Effector memory CD4-positive, alpha-beta T cell (primary cell): Measurements from ENCODE around the gene ANO6.
"Not testable (repeated sequence)": the region's sequence is repeated elsewhere in the genome, so short reads cannot be mapped to it uniquely, and the experiment has no call there.

Experiments used
- DNase-seq, 3 donors: peaks; one replicate each; pipeline ENCODE4 v3.0.0-alpha.2; 2020
- H3K27ac ChIP-seq: 2 replicates; pipeline ENCODE4 v1.7.0; 2013; ENCODE audit warnings: mild to moderate bottlenecking, low read length, moderate library complexity; ENCODE audit not compliant: insufficient read depth, poor library complexity, severe bottlenecking
- H3K27me3 ChIP-seq: replicated peaks from 2 replicates; pipeline ENCODE4 v1.7.0; 2013; ENCODE audit warnings: mild to moderate bottlenecking, low read length; ENCODE audit not compliant: insufficient read depth, control insufficient read depth, poor library complexity, severe bottlenecking
- H3K36me3 ChIP-seq: 2 replicates; pipeline ENCODE4 v1.7.0; 2013; ENCODE audit warnings: mild to moderate bottlenecking, low read length, moderate library complexity; ENCODE audit not compliant: control insufficient read depth, insufficient read depth
- H3K4me1 ChIP-seq: 2 replicates; pipeline ENCODE4 v1.7.0; 2013; ENCODE audit warnings: low read length, mild to moderate bottlenecking; ENCODE audit not compliant: control insufficient read depth, insufficient read depth, poor library complexity, severe bottlenecking
- H3K4me3 ChIP-seq: 2 replicates; pipeline ENCODE4 v1.7.0; 2013; ENCODE audit warnings: low read length, low read depth, mild to moderate bottlenecking; ENCODE audit not compliant: insufficient read depth, poor library complexity, severe bottlenecking
- H3K9me3 ChIP-seq: 2 replicates; pipeline ENCODE4 v1.7.0; 2013; ENCODE audit warnings: mild to moderate bottlenecking, low read length, moderate library complexity; ENCODE audit not compliant: control insufficient read depth

The ANO6 gene

DNA sequence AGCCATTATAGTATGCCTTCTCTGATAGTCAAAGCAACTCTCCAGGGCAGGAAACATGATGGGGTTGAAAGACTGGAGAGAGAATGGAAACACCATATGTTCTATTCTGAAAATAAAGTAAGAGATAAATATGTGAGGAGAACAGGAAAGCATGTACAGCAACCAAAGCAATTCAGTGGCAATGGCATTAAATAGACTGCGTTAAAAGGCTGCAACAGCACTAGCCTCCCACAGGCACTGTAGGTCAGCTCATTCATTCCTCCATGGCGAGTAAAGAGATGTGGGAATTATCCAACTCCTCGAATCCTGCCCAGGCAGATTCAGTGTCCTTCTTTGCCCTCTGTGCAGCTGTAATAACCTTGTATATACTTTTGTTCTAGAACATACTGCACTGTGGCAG, 43.8 kb downstream of the ANO6 start:
- Histone ChIP-seq H3K9me3 (no peaks in the 10 kb centered on the region), H3K27me3 (no peaks in the 10 kb centered on the region), H3K27ac (no peak overlapping the region), H3K36me3 (no peaks in the 10 kb centered on the region), H3K4me1 (no peaks in the 10 kb centered on the region), H3K4me3 (no peak overlapping the region)
- no peak for DNase-seq

DNA sequence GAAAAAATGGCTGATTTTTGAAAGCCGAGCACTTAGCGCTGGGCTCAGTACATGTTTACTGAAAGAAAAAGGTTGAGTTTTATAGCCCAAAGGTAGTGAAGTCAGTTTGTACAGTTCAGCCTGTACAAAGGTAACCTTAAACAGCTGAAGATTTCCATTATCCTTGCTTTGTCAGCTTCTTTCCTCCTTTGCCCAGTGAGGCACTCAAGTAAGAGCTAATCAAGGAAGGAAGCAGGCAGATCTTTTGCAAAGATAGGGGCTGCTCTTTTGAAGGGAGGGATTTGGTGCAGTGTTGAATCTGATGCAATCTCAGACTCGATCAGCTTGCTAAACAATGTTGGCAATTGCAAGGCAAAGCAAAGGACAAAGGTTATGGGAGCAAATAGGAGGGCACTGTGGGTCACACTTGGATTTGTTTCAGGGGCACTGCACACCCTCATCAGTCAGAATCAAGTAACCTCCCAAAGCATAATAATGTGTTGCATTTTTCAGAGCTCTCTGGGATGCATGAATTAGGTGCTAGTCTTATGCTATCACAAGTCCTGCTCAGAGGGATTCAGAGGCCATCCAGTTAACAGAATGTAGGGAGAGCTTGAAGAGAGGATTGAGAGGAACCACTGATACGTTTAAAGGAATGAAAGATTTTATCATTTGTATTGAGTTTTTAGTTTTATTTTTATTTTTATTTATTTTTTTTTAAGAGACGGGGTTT, 44.4 kb downstream of the ANO6 start:
- Histone ChIP-seq H3K4me1 (no peaks in the 10 kb centered on the region), H3K9me3 (no peaks in the 10 kb centered on the region), H3K27me3 (no peaks in the 10 kb centered on the region), H3K4me3 (no peak overlapping the region), H3K36me3 (no peaks in the 10 kb centered on the region), H3K27ac (no peak overlapping the region)
- no peak for DNase-seq

DNA sequence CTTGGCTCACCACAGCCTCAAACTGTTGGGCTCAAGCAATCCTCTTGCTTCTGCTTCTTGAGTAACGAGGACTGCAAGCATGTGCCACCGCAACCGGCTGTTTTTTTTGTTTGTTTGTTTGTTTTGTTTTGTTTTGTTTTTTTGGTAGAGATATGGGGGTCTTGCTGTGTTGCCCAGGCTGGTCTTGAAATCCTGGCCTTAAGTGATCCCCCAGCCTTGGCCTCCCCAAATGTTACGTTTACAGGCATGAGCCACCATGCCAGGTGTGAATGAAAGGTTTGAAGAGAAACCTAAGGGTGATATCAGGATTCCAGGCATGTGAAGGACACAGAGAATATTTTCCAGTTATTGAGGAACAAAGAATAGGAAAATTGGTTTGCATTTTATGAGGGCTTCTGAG, 45.0 kb downstream of the ANO6 start:
- Histone ChIP-seq H3K4me1 (no peaks in the 10 kb centered on the region), H3K9me3 (no peaks in the 10 kb centered on the region), H3K27me3 (no peaks in the 10 kb centered on the region), H3K4me3 (no peak overlapping the region), H3K27ac (no peak overlapping the region), H3K36me3 (no peaks in the 10 kb centered on the region)
- no peak for DNase-seq

DNA sequence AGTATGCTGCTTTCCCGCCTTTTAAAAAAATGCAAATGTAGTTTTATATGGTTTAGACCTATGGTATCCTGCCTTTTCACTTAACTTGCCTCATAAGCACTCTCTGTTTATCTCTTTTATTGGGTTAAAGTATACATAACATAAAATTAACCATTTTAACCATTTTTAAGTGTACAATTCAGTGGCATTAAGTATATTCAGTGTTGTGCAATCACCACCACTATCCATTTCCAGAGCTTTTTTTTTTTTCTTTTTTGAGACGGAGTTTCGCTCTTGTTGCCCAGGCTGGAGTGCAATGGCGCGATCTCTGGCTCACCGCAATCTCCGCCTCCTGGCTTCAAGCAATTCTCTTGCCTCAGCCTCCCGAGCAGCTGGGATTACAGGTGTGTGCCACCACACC, 46.3 kb downstream of the ANO6 start:
- DNase-seq, H3K27ac ChIP-seq, H3K27me3 ChIP-seq, H3K9me3 ChIP-seq, H3K4me1 ChIP-seq, H3K36me3 ChIP-seq, H3K4me3 ChIP-seq: not testable (repeated sequence)

DNA sequence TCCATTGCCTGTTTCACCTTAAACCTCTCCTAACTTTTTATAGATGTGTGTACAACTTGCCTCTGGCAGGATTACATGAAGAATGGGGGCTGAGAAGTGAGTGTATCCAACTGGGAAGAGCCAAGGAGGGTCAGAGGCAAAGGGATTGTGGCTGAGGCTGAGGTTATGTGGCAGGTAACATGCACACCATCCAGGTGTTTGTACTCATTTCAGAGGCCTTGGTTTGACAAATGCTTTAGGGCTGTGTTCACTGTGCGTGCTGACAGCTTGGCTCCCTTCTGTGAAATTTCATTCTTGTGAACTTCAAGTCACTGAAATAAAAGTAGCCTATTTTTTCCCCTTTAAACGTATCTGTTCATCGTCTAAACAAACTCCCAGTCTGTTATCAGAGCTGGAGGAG, 47.7 kb downstream of the ANO6 start:
- H3K4me3 ChIP-seq: no peak overlapping the region

DNA sequence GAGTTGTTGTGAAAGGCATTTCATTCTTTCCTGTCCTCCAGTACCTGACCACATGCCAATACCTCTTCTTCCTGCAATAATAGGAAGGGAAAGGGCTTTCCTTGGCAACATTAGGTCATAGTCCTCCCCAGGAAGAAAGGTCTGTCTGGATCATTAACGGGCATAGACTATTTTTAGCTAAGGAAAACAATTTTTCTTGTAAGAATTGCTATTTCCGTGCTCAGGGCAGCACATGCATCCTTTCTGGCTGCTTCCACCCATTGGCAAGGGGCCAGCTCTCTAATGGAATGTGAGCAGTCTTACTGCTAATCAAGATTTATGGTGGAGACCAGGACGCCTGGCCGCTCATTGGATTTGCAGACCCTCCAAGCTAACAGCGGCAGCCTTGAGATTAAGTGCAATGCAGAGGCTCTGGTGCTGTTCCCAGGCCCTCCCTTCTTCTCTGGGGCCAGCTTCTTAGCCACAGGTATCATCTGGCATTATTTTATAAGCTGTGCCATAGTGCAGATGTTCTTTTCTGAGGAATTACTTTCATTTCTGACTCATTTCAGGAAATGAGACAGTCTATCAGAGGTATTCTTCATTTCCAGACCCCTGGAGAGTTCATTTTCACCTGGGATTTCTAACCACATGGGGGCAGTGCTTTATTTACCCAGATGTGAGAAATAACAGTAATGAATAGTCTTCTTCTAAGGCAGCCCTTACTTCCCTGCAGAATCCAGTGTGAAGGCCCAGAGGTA, 52.9 kb downstream of the ANO6 start:
- Histone ChIP-seq H3K9me3 (no peaks in the 10 kb centered on the region), H3K36me3 (no peaks in the 10 kb centered on the region), H3K4me3 (no peak overlapping the region), H3K27me3 (no peaks in the 10 kb centered on the region), H3K4me1 (no peaks in the 10 kb centered on the region), H3K27ac (no peak overlapping the region)
- DNase-seq: no peak

More for the DNA sequence above, 47.7 kb downstream of the ANO6 start:
- Histone ChIP-seq H3K9me3 (no peaks in the 10 kb centered on the region), H3K27me3 (no peaks in the 10 kb centered on the region), H3K4me1 (no peaks in the 10 kb centered on the region), H3K27ac (no peak overlapping the region), H3K36me3 (no peaks in the 10 kb centered on the region)
- DNase-seq: no peak

DNA sequence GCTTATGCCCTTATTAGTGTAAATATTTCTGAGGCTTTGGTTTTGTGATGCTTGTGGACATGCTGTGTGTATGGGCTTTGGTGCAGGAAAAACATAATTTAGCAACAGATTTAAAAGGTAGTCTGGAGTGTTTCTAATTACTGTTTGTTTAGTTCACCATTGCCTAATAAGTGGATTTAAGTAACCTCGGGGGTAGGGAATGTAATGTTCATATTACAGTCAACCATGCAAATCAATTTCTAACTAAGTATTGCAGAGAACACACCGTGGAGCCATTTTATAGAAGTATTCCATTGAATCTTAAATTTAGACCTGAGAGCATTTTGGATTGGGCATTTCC, 53.5 kb downstream of the ANO6 start:
- Histone ChIP-seq H3K4me1 (no peaks in the 10 kb centered on the region), H3K27ac (no peak overlapping the region), H3K36me3 (no peaks in the 10 kb centered on the region), H3K9me3 (no peaks in the 10 kb centered on the region), H3K4me3 (no peak overlapping the region), H3K27me3 (no peaks in the 10 kb centered on the region)
- no peak for DNase-seq

DNA sequence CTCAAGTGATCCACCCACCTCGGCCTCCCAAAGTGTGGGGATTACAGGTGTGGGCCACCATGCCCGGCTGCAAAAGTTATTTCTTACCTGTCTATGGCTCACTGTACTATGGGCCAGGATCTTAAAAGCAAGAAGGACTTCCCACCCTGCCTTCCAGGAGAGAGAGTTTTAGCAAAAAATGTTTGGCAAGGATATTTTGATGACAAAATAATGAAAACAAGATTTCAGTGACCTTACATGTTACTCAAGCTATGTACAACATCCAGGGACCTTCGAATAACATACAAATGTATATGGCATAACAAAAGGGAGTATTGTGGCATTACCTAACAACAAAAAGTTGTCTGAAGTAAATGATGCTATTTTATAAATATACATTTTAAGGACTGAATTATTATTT, 55.1 kb downstream of the ANO6 start:
- Histone ChIP-seq H3K4me1 (no peaks in the 10 kb centered on the region), H3K4me3 (no peak overlapping the region), H3K9me3 (no peaks in the 10 kb centered on the region), H3K27me3 (no peaks in the 10 kb centered on the region), H3K27ac (no peak overlapping the region), H3K36me3 (no peaks in the 10 kb centered on the region)
- no peak for DNase-seq

DNA sequence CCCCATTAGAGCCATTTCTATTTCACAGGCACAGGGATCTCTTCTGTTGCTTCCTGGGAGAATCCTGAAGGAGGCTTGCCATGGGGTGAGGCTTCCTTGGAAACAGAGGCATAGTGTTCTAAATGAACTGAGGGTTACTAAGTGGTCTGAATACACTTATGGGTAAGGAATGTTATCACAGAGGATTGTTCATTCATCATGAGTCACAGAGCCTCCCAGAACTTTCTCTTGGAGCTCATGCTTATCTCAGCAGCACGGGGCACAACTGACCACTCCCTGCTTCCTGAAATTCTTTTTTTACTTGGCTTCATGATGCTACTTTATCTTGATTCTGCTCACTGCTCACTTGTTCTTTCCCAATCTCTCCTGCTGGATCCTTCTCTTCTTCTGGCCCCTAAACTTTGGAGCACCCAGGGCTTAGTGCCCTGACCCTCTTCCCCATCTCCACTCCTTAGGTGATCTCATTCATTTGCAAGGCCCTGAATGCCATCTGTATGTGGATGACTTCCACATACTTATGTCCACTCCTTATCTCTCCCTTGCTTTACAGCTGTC, 57.9 kb downstream of the ANO6 start:
- no peaks in the 10 kb centered on the region for H3K9me3 ChIP-seq
- H3K27me3 ChIP-seq: no peaks in the 10 kb centered on the region
- H3K4me1 ChIP-seq: no peaks in the 10 kb centered on the region
- DNase-seq: no peak
- no peak overlapping the region for H3K4me3 ChIP-seq
- no peak overlapping the region for H3K27ac ChIP-seq
- H3K36me3 ChIP-seq: no peaks in the 10 kb centered on the region

DNA sequence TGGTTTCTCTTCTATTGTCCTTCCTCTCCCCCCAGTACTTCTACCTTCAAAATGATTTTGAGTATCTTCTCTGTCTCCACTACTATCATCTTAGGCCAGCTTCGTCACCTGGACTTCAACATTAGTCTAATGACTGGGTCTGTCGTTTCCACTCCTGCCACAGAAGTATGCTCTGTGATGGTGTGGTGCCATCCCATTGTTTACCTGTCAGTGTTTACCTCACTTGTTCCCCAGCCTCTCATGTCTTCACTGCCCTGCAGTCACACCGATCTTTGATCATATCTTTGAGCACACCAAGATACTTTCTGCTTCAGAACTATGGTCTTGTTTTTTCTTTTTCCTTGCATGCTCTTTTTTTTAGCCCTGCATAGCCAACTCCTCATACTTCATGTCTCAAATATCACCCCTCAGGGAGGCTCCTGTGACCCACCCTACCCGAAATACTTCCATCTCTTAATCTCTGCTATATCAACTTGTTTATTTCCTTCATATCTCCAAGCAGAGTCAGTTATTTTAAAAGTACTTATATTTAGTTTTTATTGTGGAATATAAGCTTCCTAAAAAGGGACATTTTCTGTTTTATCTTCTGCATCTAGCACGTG, 60.4 kb downstream of the ANO6 start:
- Histone ChIP-seq H3K9me3 (no peaks in the 10 kb centered on the region), H3K27me3 (no peaks in the 10 kb centered on the region), H3K4me1 (no peaks in the 10 kb centered on the region), H3K36me3 (no peaks in the 10 kb centered on the region), H3K27ac (no peak overlapping the region), H3K4me3 (no peak overlapping the region)
- no peak for DNase-seq
